H1 (cell line): ENCODE data around the gene HNRNPH2. TPM values are rescaled to one million over a fixed set of nuclear protein-coding genes. Genes with fewer than 3 reads are reported as not detected.

ENCODE experiments used
- CTCF ChIA-PET: fragments of 300-600 bp; sonication (Branson Sonifier 250); formaldehyde crosslinking; loops from one replicate; lab custom pipeline; 2021; ENCODE audit not compliant: partially characterized antibody; lab: Charles Lee
- POLR2A ChIA-PET: fragments of 300-600 bp; sonication (Branson Sonifier 250); formaldehyde crosslinking; loops from one replicate; lab custom pipeline; 2021; ENCODE audit warnings: inconsistent platforms; ENCODE audit not compliant: partially characterized antibody; lab: Charles Lee
- DNase-seq, 2 experiments: peaks; one replicate each; pipeline versions ENCODE4 v3.0.0 to v3.0.0-alpha.2; 2010 to 2022; ENCODE audit warnings: low spot score in 2 of 2, low read depth in 1 of 2, mixed read lengths in 1 of 2
- FAIRE-seq: peaks from 2 replicates; lab custom pipeline; 2011; peaks lifted over from hg19 to GRCh38; lab: Jason Lieb, UNC
- H2AFZ ChIP-seq: 2 replicates; pipeline ENCODE4 v1.8.1; 2012; ENCODE audit warnings: low read length, inconsistent platforms
- H2AK5ac ChIP-seq: 2 replicates; pipeline ENCODE4 v1.6.1; 2013; ENCODE audit warnings: low read depth, low read length
- H2BK120ac ChIP-seq: replicated peaks from 2 replicates; pipeline ENCODE3; 2013; ENCODE audit warnings: low read depth, low read length, inconsistent platforms
- H2BK12ac ChIP-seq: 2 replicates; pipeline ENCODE4 v1.6.1; 2013; ENCODE audit warnings: low read depth, low read length
- H2BK15ac ChIP-seq: 2 replicates; pipeline ENCODE4 v1.6.1; 2013; ENCODE audit warnings: low read length
- H2BK20ac ChIP-seq: 2 replicates; pipeline ENCODE4 v1.6.1; 2013; ENCODE audit warnings: low read length
- H2BK5ac ChIP-seq: 2 replicates; pipeline ENCODE4 v1.6.1; 2013; ENCODE audit warnings: low read depth, low read length
- H3K14ac ChIP-seq: 2 replicates; pipeline ENCODE4 v1.6.1; 2013; ENCODE audit warnings: inconsistent platforms; ENCODE audit not compliant: insufficient read length
- H3K18ac ChIP-seq: 2 replicates; pipeline ENCODE4 v1.6.1; 2013; ENCODE audit warnings: low read length; ENCODE audit errors: extremely low read depth
- H3K23ac ChIP-seq: 2 replicates; pipeline ENCODE4 v1.6.1; 2013; ENCODE audit warnings: inconsistent platforms; ENCODE audit not compliant: insufficient read length
- H3K23me2 ChIP-seq: 2 replicates; pipeline ENCODE4 v1.6.1; 2013; ENCODE audit warnings: low read depth, low read length
- H3K27ac ChIP-seq: 2 replicates; pipeline ENCODE4 v1.6.1; 2011; ENCODE audit warnings: low read depth, low read length, inconsistent platforms
- H3K27me3 ChIP-seq, 4 experiments: replicated peaks in 1 of 4; 1 replicate in 1 of 4; 2 replicates in 3 of 4; pipeline versions ENCODE4 v1.6.1 to v1.8.1; 2011 to 2013; ENCODE audit warnings: low read length in 3 of 4, mild to moderate bottlenecking in 3 of 4, inconsistent platforms in 2 of 4, mixed read lengths in 2 of 4, moderate library complexity in 1 of 4; ENCODE audit not compliant: control insufficient read depth in 3 of 4, insufficient read depth in 3 of 4; ENCODE audit errors: extremely low read depth in 1 of 4
- H3K36me3 ChIP-seq, 4 experiments: 2 replicates each; pipeline versions ENCODE4 v1.6.1 to v1.8.1; 2011 to 2013; ENCODE audit warnings: mild to moderate bottlenecking in 4 of 4, low read length in 3 of 4, moderate library complexity in 2 of 4, control low read depth in 1 of 4, inconsistent platforms in 1 of 4; ENCODE audit not compliant: insufficient read depth in 4 of 4, control insufficient read depth in 2 of 4
- H3K4ac ChIP-seq: replicated peaks from 2 replicates; pipeline ENCODE3; 2013; ENCODE audit warnings: low read length, low read depth, mixed read lengths, inconsistent platforms; ENCODE audit not compliant: insufficient read length
- H3K4me1 ChIP-seq, 4 experiments: replicated peaks in 1 of 4; 1 replicate in 1 of 4; 2 replicates in 3 of 4; pipeline versions ENCODE4 v1.6.1 to v1.8.1; 2011 to 2013; ENCODE audit warnings: low read length in 3 of 4, inconsistent platforms in 2 of 4, mixed read lengths in 1 of 4; ENCODE audit not compliant: insufficient read depth in 4 of 4, control insufficient read depth in 3 of 4
- H3K4me2 ChIP-seq, 2 experiments: 2 replicates each; pipeline versions ENCODE4 v1.6.1 to v1.8.1; 2011 to 2013; ENCODE audit warnings: low read depth in 2 of 2, low read length in 2 of 2, control low read depth in 1 of 2, inconsistent platforms in 1 of 2, mild to moderate bottlenecking in 1 of 2; ENCODE audit not compliant: insufficient read depth in 1 of 2
- H3K4me3 ChIP-seq, 4 experiments: fragments of 200-600, 300-600 bp in 1 of 4; sonication (generic), shearing (Covaris generic), sonication (Bioruptor Twin) in 1 of 4; 2 replicates each; pipeline versions ENCODE4 v1.5.1 to v1.8.1; 2011 to 2016; ENCODE audit warnings: low read length in 4 of 4, low read depth in 3 of 4, control low read depth in 2 of 4, inconsistent platforms in 2 of 4, mild to moderate bottlenecking in 2 of 4, mixed read lengths in 1 of 4, moderate library complexity in 1 of 4; ENCODE audit not compliant: insufficient read depth in 2 of 4; ENCODE audit errors: extremely low read depth in 1 of 4
- H3K56ac ChIP-seq: replicated peaks from 2 replicates; pipeline ENCODE3; 2013; ENCODE audit warnings: low read depth, mild to moderate bottlenecking, mixed read lengths, low read length, inconsistent platforms; ENCODE audit not compliant: insufficient read length
- H3K79me1 ChIP-seq: 2 replicates; pipeline ENCODE4 v1.6.1; 2013; ENCODE audit warnings: low read depth, low read length, control low read depth
- H3K79me2 ChIP-seq, 2 experiments: 2 replicates each; pipeline versions ENCODE4 v1.6.1 to v1.8.1; 2012 to 2013; ENCODE audit warnings: low read length in 2 of 2, mild to moderate bottlenecking in 2 of 2, inconsistent platforms in 1 of 2; ENCODE audit not compliant: insufficient read depth in 2 of 2, control insufficient read depth in 1 of 2
- H3K9ac ChIP-seq, 4 experiments: replicated peaks in 1 of 4; 1 replicate in 1 of 4; 2 replicates in 3 of 4; pipeline versions ENCODE4 v1.6.1 to v1.8.1; 2011 to 2013; ENCODE audit warnings: low read depth in 3 of 4, low read length in 3 of 4, control low read depth in 2 of 4, mild to moderate bottlenecking in 2 of 4, moderate library complexity in 2 of 4, inconsistent platforms in 1 of 4; ENCODE audit errors: extremely low read depth in 1 of 4
- H3K9me3 ChIP-seq, 2 experiments: 2 replicates each; pipeline versions ENCODE4 v1.6.1 to v1.8.1; 2012 to 2013; ENCODE audit warnings: mild to moderate bottlenecking in 2 of 2, moderate library complexity in 2 of 2, control low read depth in 1 of 2, inconsistent platforms in 1 of 2, low read depth in 1 of 2, low read length in 1 of 2, mixed read lengths in 1 of 2; ENCODE audit not compliant: insufficient read depth in 2 of 2
- H4K20me1 ChIP-seq, 2 experiments: replicated peaks in 1 of 2; 2 replicates each; pipeline versions ENCODE3 to v1.8.1; 2011 to 2013; ENCODE audit warnings: inconsistent platforms in 2 of 2, low read length in 2 of 2, mild to moderate bottlenecking in 1 of 2; ENCODE audit not compliant: insufficient read depth in 2 of 2, control insufficient read depth in 1 of 2
- H4K5ac ChIP-seq: 2 replicates; pipeline ENCODE4 v1.6.1; 2013; ENCODE audit warnings: low read length, low read depth, mixed read lengths, inconsistent platforms; ENCODE audit not compliant: insufficient read length
- H4K8ac ChIP-seq: 2 replicates; pipeline ENCODE4 v1.8.0; 2013; ENCODE audit warnings: mild to moderate bottlenecking, moderate library complexity, low read length, inconsistent platforms; ENCODE audit not compliant: insufficient read depth; ENCODE audit errors: extremely low read depth
- H4K91ac ChIP-seq: replicated peaks from 2 replicates; pipeline ENCODE3; 2013; ENCODE audit warnings: low read length, mixed read lengths, inconsistent platforms; ENCODE audit not compliant: insufficient read length
- BRCA1 ChIP-seq: IDR thresholded peaks from 2 replicates; pipeline ENCODE4 v1.6.1; 2012; ENCODE audit warnings: low read depth, low read length, improper control_type of control experiment
- RAD21 ChIP-seq, 2 experiments: IDR thresholded peaks in 1 of 2; conservative IDR thresholded peaks in 1 of 2; 2 replicates each; pipeline ENCODE4 v1.6.1; 2011; ENCODE audit warnings: low read depth in 2 of 2, low read length in 2 of 2, improper control_type of control experiment in 1 of 2, inconsistent platforms in 1 of 2, mild to moderate bottlenecking in 1 of 2, moderate library complexity in 1 of 2
- SUZ12 ChIP-seq: fragments of 200-600 bp; sonication (generic); IDR thresholded peaks from 2 replicates; pipeline ENCODE4 v1.6.1; 2012; ENCODE audit warnings: mild to moderate bottlenecking, inconsistent platforms, low read length, moderate library complexity, mixed read lengths
- TBP ChIP-seq: IDR thresholded peaks from 2 replicates; pipeline ENCODE4 v1.6.1; 2011; ENCODE audit warnings: low read depth, low read length, improper control_type of control experiment
- ZNF274 ChIP-seq: IDR thresholded peaks from 2 replicates; pipeline ENCODE4 v1.7.0; 2012; ENCODE audit warnings: low read length, borderline replicate concordance; ENCODE audit errors: extremely low read depth
- WGBS, 2 experiments: shearing (Covaris generic) in 1 of 2; methylation state at CpG; one replicate each; pipeline versions ENCODE4 v1.1.6 to v1.1.7; 2013 to 2015; ENCODE audit warnings: low lambda C conversion rate in 2 of 2, mixed read lengths in 2 of 2, inconsistent platforms in 1 of 2, low coverage in 1 of 2, missing lambda C conversion rate in 1 of 2; ENCODE audit not compliant: insufficient replicate concordance in 2 of 2, insufficient coverage in 1 of 2, insufficient read length in 1 of 2; ENCODE audit errors: extremely low coverage in 1 of 2, missing lambda C conversion rate in 1 of 2; 5-methylcytosine and 5-hydroxymethylcytosine counted together
- polyA plus RNA-seq, 7 experiments: library from polyadenylated mRNA; depleted of rRNA in 3 of 7; stranded (reverse) in 5 of 7; unstranded in 2 of 7; fragments of >200 nt in 5 of 7; fragments of 200-250 nt in 2 of 7; gene quantifications; 1 replicate in 5 of 7; 2 replicates in 1 of 7; 4 replicates in 1 of 7; pipeline versions ENCODE4 v1.2.1 to v1.2.3, GENCODE V29; 2011 to 2013; ENCODE audit warnings: missing spikeins in 2 of 7, mixed read lengths in 2 of 7
- total RNA-seq: library from RNA; stranded (reverse); fragmentation: NEBNext Ultra II Directional; extraction: Animal tissue kit (Norgen Biotek cat#: 25700); gene quantifications from 2 replicates; pipeline ENCODE4 v1.2.1, GENCODE V29; 2021
- TF ChIP-seq, protein P1 (sequence below), 3 experiments: IDR thresholded peaks; 1 replicate in 2 of 3; 2 replicates in 1 of 3; pipeline versions ENCODE4 v1.5.1 to v1.6.1; 2011; ENCODE audit warnings: low read length in 3 of 3, mild to moderate bottlenecking in 3 of 3, inconsistent platforms in 2 of 3, low read depth in 1 of 3, moderate library complexity in 1 of 3; ENCODE audit not compliant: insufficient read depth in 1 of 3; ENCODE audit errors: control extremely low read depth in 1 of 3

Gene HNRNPH2
- total and polyA plus RNA-seq, 2 of the 8 experiments (the other 6 are each of a cell fraction or from before 2014, with no cell fraction given) = 27.7 to 66.7 TPM

- Histone ChIP-seq H3K56ac (no peak overlapping the region), H3K79me1 (no peaks in the 10 kb centered on the region), H3K9ac (no peak overlapping the region), H3K4me1 (peaks cover 0 to 3% (median 1%) of the 10 kb centered on the region in 4 experiments; a peak in 3 of 7 replicates), H3K4me3 (no peak overlapping the region), H2BK20ac (no peak overlapping the region), H3K23ac (no peak overlapping the region), H3K27me3 (no peaks in the 10 kb centered on the region), H3K36me3 (peaks cover 0 to 16% (median 8%) of the 10 kb centered on the region in 4 experiments; a peak in 5 of 8 replicates), H3K79me2 (peaks cover 2 to 24% of the 10 kb centered on the region in 2 experiments), H4K5ac (no peak overlapping the region), H3K4ac (no peak overlapping the region), H2AK5ac (no peak overlapping the region), H2BK15ac (peak overlapping the region; percentile 72; the same call in 1 of the 2 replicates), H3K14ac (no peak overlapping the region), H2BK120ac (no peak overlapping the region), H4K8ac (no peak overlapping the region; the same call in 1 of the 2 replicates), H3K23me2 (peaks cover 3% of the 10 kb centered on the region; the same call in 1 of the 2 replicates), H2BK12ac (no peak overlapping the region), H3K27ac (no peak overlapping the region), H4K20me1 (peaks cover 0 to 2% of the 10 kb centered on the region in 2 experiments), H3K4me2 (no peak overlapping the region; a peak in 1 of 4 replicates), H2AFZ (no peak overlapping the region), H3K18ac (no peak overlapping the region; the same call in 1 of the 2 replicates), H4K91ac (peak overlapping the region; percentile 65), H2BK5ac (no peak overlapping the region), H3K9me3 (no peaks in the 10 kb centered on the region)
- peak; percentile 65 to 75 for TF ChIP-seq RAD21 (IDR thresholded peaks at IDR 0.05 in 1 of 2, conservative IDR thresholded peaks at IDR 0.05 in 1 of 2; ENCODE audit: low read depth in 2 of 2, low read length in 2 of 2)
- TF ChIP-seq ZNF274 = no peak
- TF ChIP-seq TBP = 0 out of 2 replicates have a peak, but pooled peaks have one; percentile 38
- TF ChIP-seq BRCA1 = no peak
- TF ChIP-seq, protein P1, sequence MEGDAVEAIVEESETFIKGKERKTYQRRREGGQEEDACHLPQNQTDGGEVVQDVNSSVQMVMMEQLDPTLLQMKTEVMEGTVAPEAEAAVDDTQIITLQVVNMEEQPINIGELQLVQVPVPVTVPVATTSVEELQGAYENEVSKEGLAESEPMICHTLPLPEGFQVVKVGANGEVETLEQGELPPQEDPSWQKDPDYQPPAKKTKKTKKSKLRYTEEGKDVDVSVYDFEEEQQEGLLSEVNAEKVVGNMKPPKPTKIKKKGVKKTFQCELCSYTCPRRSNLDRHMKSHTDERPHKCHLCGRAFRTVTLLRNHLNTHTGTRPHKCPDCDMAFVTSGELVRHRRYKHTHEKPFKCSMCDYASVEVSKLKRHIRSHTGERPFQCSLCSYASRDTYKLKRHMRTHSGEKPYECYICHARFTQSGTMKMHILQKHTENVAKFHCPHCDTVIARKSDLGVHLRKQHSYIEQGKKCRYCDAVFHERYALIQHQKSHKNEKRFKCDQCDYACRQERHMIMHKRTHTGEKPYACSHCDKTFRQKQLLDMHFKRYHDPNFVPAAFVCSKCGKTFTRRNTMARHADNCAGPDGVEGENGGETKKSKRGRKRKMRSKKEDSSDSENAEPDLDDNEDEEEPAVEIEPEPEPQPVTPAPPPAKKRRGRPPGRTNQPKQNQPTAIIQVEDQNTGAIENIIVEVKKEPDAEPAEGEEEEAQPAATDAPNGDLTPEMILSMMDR (IDR thresholded peaks at IDR 0.05; ENCODE audit: control extremely low read depth in 1 of 3, insufficient read depth in 1 of 3, low read depth in 1 of 3, low read length in 3 of 3) = peak in 2 of 3 experiments; percentile 44 to 47; a peak in 2 of 4 replicates
- no peak for TF ChIP-seq SUZ12
- FAIRE-seq = no peak
- ChIA-PET CTCF (interaction anchor here (1.0 to 1.5 kb wide), 3 partner anchors 45 to 69 kb away, joined by 3 to 4 read pairs (median 3); partner anchors contain the start of gene ARMCX4), POLR2A (interaction anchor here (0.6 to 5.4 kb wide), 10 partner anchors 8 to 1284 kb away, joined by 3 to 36 read pairs (median 3); partner anchors contain the start of genes GLA, HNRNPH2 and RPL36A)
- WGBS, 2 experiments = 76% methylated on average over 11 of the region's 12 CpGs; no CpG with 5 or more reads in 1 of the 2 experiments
- no peak for DNase-seq
Measured at GRCh38 chrX:101415180-101416145, 7.4 kb downstream of the HNRNPH2 start.
